HEK293 (cell line): ENCODE data around the gene NINJ1.

Experiments
- CTCF ChIA-PET: fragments of 350-600 bp; formaldehyde crosslinking; extraction: SDS; loops from one replicate; lab custom pipeline; 2021; ENCODE audit warnings: antibody characterized with exemption; lab: Yijun Ruan, JAX
- POLR2A ChIA-PET: fragments of 300-600 bp; formaldehyde crosslinking; extraction: SDS; loops from one replicate; lab custom pipeline; 2020; ENCODE audit warnings: antibody characterized with exemption, inconsistent platforms; lab: Yijun Ruan, JAX
- H3K27ac ChIP-seq: fragments of 200-500 bp; sonication (Bioruptor generic); 2 replicates; pipeline ENCODE4 v1.5.1; 2014; ENCODE audit warnings: low read depth, low read length, control low read depth, inconsistent platforms; ENCODE audit errors: extremely low read depth
- H3K36me3 ChIP-seq, 2 experiments: fragments of 200-500 bp in 1 of 2; sonication (Bioruptor generic) in 1 of 2; 1 replicate in 1 of 2; 2 replicates in 1 of 2; pipeline ENCODE4 v1.5.1; 2014 to 2017; ENCODE audit warnings: inconsistent platforms in 2 of 2, low read length in 2 of 2; ENCODE audit not compliant: control insufficient read depth in 2 of 2, insufficient read depth in 1 of 2
- H3K4me1 ChIP-seq: fragments of 200-500 bp; sonication (Bioruptor generic); 2 replicates; pipeline ENCODE4 v1.5.1; 2014; ENCODE audit warnings: mild to moderate bottlenecking, low read length, inconsistent platforms; ENCODE audit not compliant: control insufficient read depth, insufficient read depth
- H3K4me3 ChIP-seq: 2 replicates; pipeline ENCODE4 v1.5.1; 2011; ENCODE audit warnings: low read depth, mild to moderate bottlenecking, control low read depth, low read length, moderate library complexity
- H3K9me3 ChIP-seq: fragments of 200-500 bp; sonication (Bioruptor generic); 2 replicates; pipeline ENCODE4 v1.5.1; 2014; ENCODE audit warnings: low read depth, low read length, inconsistent platforms; ENCODE audit not compliant: control insufficient read depth, insufficient read depth
- KLF16 ChIP-seq: fragments of 450-650 bp; formaldehyde crosslinking; IDR thresholded peaks from 2 replicates; pipeline ENCODE4 v1.5.1; 2017; ENCODE audit warnings: missing biosample characterization, missing genetic modification characterization
- KLF8 ChIP-seq: fragments of 450-650 bp; formaldehyde crosslinking; IDR thresholded peaks from 2 replicates; pipeline ENCODE4 v1.5.1; 2016; ENCODE audit warnings: missing biosample characterization, missing genetic modification characterization
- MZF1 ChIP-seq: fragments of 450-650 bp; formaldehyde crosslinking; IDR thresholded peaks from 2 replicates; pipeline ENCODE4 v1.5.1; 2017; ENCODE audit warnings: missing biosample characterization, missing genetic modification characterization, borderline replicate concordance
- PRDM1 ChIP-seq: fragments of 450-650 bp; formaldehyde crosslinking; IDR thresholded peaks from 2 replicates; pipeline ENCODE4; 2016; ENCODE audit warnings: missing biosample characterization, missing genetic modification characterization
- RBAK ChIP-seq: fragments of 450-650 bp; formaldehyde crosslinking; IDR thresholded peaks from 2 replicates; pipeline ENCODE4 v1.5.1; 2016; ENCODE audit warnings: missing biosample characterization, missing genetic modification characterization
- REPIN1 ChIP-seq: fragments of 450-650 bp; formaldehyde crosslinking; IDR thresholded peaks from 2 replicates; pipeline ENCODE4 v1.5.1; 2017; ENCODE audit warnings: missing biosample characterization, missing genetic modification characterization, low read depth
- SCRT1 ChIP-seq: fragments of 450-650 bp; formaldehyde crosslinking; IDR thresholded peaks from 2 replicates; pipeline ENCODE4 v1.5.1; 2016; ENCODE audit warnings: missing biosample characterization, missing genetic modification characterization, borderline replicate concordance
- ZBTB7A ChIP-seq: fragments of 450-650 bp; formaldehyde crosslinking; IDR thresholded peaks from 2 replicates; pipeline ENCODE4 v1.5.1; 2016; ENCODE audit warnings: low read depth, missing biosample characterization, missing genetic modification characterization
- ZEB2 ChIP-seq: fragments of 450-650 bp; formaldehyde crosslinking; IDR thresholded peaks from 2 replicates; pipeline ENCODE4 v1.5.1; 2016; ENCODE audit warnings: missing biosample characterization, missing genetic modification characterization
- ZNF157 ChIP-seq: fragments of 450-650 bp; formaldehyde crosslinking; IDR thresholded peaks from 2 replicates; pipeline ENCODE4 v1.5.1; 2016; ENCODE audit warnings: missing biosample characterization, missing genetic modification characterization
- ZNF416 ChIP-seq: fragments of 450-650 bp; formaldehyde crosslinking; IDR thresholded peaks from 2 replicates; pipeline ENCODE4 v1.5.1; 2016; ENCODE audit warnings: missing biosample characterization, missing genetic modification characterization
- ZNF785 ChIP-seq: fragments of 450-650 bp; formaldehyde crosslinking; IDR thresholded peaks from 2 replicates; pipeline ENCODE4 v1.5.1; 2016; ENCODE audit warnings: missing biosample characterization, missing genetic modification characterization
- TF ChIP-seq, protein P1 (sequence below): fragments of 450-650 bp; formaldehyde crosslinking; IDR thresholded peaks from 2 replicates; pipeline ENCODE4 v1.5.1; 2017; ENCODE audit warnings: missing biosample characterization, missing genetic modification characterization
- TF ChIP-seq, protein P2 (sequence below): fragments of 450-650 bp; formaldehyde crosslinking; IDR thresholded peaks from 2 replicates; pipeline ENCODE4 v1.5.1; 2016; ENCODE audit warnings: missing biosample characterization, missing genetic modification characterization, low read depth
- TF ChIP-seq, protein P3 (sequence below): fragments of 450-650 bp; formaldehyde crosslinking; IDR thresholded peaks from 2 replicates; pipeline ENCODE4 v1.5.1; 2016; ENCODE audit warnings: missing biosample characterization, missing genetic modification characterization
- TF ChIP-seq, protein P4 (sequence below): fragments of 450-650 bp; formaldehyde crosslinking; IDR thresholded peaks from 2 replicates; pipeline ENCODE4 v1.5.1; 2017; ENCODE audit warnings: missing biosample characterization, missing genetic modification characterization
- TF ChIP-seq, protein P5 (sequence below): fragments of 450-650 bp; formaldehyde crosslinking; IDR thresholded peaks from 2 replicates; pipeline ENCODE4 v1.5.1; 2016; ENCODE audit warnings: missing biosample characterization, missing genetic modification characterization
- TF ChIP-seq, protein P6 (sequence below): fragments of 450-650 bp; formaldehyde crosslinking; IDR thresholded peaks from 2 replicates; pipeline ENCODE4 v1.5.1; 2016; ENCODE audit warnings: missing biosample characterization, missing genetic modification characterization
- TF ChIP-seq, protein P7 (sequence below): fragments of 450-650 bp; formaldehyde crosslinking; IDR thresholded peaks from 2 replicates; pipeline ENCODE4 v1.5.1; 2016; ENCODE audit warnings: missing biosample characterization, missing genetic modification characterization

The NINJ1 gene

DNA sequence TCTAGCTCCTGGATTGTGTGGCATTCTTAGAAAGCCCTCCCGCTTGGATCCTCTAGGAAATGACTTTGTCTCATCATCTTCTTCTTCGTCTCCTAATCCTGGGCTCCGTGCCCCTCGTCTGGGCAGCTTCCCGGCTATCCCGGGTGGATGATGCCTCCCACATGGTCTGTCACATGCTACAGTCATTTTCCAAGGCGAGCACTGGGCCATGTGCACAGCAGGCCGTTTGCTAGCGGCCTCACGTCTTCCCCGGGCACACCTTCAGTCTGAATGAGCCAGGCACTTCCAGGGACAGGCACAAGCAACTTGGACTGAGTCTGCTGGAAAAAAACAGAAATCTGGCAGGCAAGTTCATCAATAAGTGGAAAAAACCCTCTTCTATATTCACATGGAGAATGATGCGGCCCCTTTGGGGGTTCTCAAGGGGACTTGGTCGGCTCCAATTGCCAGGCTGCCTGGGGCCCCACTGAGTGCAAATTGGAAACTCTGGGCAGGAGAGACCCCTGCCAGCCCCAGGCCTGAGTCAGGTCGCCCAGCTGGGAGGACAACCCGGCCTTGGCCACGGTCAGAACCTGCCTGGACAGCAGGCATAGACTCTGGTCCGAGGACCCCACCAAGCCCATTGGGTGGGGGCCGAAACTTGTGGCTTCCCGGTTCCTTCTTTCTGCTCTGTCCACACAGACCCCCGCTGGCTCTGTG lies 38.8 kb upstream of the NINJ1 start (continued):
- TF ChIP-seq, protein P1, sequence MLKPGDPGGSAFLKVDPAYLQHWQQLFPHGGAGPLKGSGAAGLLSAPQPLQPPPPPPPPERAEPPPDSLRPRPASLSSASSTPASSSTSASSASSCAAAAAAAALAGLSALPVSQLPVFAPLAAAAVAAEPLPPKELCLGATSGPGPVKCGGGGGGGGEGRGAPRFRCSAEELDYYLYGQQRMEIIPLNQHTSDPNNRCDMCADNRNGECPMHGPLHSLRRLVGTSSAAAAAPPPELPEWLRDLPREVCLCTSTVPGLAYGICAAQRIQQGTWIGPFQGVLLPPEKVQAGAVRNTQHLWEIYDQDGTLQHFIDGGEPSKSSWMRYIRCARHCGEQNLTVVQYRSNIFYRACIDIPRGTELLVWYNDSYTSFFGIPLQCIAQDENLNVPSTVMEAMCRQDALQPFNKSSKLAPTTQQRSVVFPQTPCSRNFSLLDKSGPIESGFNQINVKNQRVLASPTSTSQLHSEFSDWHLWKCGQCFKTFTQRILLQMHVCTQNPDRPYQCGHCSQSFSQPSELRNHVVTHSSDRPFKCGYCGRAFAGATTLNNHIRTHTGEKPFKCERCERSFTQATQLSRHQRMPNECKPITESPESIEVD (tag by site-specific recombination) = no peak
- TF ChIP-seq ZEB2 (tag by site-specific recombination) (no peak), MZF1 (tag by site-specific recombination) (no peak)
- TF ChIP-seq, protein P2, sequence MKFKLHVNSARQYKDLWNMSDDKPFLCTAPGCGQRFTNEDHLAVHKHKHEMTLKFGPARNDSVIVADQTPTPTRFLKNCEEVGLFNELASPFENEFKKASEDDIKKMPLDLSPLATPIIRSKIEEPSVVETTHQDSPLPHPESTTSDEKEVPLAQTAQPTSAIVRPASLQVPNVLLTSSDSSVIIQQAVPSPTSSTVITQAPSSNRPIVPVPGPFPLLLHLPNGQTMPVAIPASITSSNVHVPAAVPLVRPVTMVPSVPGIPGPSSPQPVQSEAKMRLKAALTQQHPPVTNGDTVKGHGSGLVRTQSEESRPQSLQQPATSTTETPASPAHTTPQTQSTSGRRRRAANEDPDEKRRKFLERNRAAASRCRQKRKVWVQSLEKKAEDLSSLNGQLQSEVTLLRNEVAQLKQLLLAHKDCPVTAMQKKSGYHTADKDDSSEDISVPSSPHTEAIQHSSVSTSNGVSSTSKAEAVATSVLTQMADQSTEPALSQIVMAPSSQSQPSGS (tag by site-specific recombination) = no peak

DNA sequence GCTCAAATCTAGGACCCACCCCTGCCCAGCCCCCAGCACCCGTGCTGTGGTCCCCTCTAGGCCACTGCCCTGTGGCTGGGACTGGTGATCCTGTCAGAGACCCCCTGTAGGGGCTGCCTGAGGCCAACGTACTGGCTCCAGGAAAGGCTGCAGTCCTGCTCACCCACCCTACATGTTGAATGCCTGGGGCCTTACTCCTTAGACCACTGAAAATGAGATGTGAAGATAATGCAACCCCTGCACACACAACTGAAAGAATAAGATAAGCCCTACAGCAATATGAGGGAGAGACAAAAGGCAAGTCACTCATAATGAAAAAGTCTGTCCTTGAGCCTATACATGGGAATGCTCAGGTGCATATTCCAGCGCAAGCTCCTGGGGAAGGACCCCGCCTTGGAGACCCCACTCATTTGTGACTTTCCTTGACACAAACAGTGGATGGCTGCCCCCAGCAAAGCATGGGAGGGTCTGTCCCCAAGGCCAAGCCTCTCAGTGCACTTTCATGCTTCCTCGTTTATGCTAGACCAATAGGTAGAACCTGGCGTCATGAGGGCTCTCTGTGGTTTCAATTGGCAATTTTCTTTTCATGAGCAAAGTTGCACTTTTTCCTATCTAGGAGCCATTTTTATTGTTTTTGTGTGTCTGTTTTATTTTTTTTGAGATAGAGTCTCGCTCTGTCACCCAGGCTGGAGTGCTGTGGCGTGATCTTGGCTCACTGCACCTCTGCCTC lies 37.4 kb upstream of the NINJ1 start:
- H3K27ac ChIP-seq = no peak overlapping the region
- H3K4me1 ChIP-seq = no peaks in the 10 kb centered on the region
- CTCF ChIA-PET = no interaction called here
- no peak overlapping the region for H3K4me3 ChIP-seq
- H3K36me3 ChIP-seq = no peaks in the 10 kb centered on the region
- TF ChIP-seq, protein P3, sequence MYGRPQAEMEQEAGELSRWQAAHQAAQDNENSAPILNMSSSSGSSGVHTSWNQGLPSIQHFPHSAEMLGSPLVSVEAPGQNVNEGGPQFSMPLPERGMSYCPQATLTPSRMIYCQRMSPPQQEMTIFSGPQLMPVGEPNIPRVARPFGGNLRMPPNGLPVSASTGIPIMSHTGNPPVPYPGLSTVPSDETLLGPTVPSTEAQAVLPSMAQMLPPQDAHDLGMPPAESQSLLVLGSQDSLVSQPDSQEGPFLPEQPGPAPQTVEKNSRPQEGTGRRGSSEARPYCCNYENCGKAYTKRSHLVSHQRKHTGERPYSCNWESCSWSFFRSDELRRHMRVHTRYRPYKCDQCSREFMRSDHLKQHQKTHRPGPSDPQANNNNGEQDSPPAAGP = no peak
- TF ChIP-seq ZNF157 (no peak), PRDM1 (no peak)
- TF ChIP-seq, protein P4, sequence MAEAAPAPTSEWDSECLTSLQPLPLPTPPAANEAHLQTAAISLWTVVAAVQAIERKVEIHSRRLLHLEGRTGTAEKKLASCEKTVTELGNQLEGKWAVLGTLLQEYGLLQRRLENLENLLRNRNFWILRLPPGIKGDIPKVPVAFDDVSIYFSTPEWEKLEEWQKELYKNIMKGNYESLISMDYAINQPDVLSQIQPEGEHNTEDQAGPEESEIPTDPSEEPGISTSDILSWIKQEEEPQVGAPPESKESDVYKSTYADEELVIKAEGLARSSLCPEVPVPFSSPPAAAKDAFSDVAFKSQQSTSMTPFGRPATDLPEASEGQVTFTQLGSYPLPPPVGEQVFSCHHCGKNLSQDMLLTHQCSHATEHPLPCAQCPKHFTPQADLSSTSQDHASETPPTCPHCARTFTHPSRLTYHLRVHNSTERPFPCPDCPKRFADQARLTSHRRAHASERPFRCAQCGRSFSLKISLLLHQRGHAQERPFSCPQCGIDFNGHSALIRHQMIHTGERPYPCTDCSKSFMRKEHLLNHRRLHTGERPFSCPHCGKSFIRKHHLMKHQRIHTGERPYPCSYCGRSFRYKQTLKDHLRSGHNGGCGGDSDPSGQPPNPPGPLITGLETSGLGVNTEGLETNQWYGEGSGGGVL (tag by site-specific recombination) = no peak
- TF ChIP-seq, protein P5, sequence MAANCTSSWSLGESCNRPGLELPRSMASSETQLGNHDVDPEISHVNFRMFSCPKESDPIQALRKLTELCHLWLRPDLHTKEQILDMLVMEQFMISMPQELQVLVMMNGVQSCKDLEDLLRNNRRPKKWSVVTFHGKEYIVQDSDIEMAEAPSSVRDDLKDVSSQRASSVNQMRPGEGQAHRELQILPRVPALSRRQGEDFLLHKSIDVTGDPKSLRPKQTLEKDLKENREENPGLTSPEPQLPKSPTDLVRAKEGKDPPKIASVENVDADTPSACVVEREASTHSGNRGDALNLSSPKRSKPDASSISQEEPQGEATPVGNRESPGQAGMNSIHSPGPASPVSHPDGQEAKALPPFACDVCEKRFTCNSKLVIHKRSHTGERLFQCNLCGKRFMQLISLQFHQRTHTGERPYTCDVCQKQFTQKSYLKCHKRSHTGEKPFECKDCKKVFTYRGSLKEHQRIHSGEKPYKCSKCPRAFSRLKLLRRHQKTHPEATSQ (tag by site-specific recombination) = no peak
- TF ChIP-seq, all 188 proteins: peak for 0
- POLR2A ChIA-PET = no interaction called here
- H3K9me3 ChIP-seq = no peaks in the 10 kb centered on the region

DNA sequence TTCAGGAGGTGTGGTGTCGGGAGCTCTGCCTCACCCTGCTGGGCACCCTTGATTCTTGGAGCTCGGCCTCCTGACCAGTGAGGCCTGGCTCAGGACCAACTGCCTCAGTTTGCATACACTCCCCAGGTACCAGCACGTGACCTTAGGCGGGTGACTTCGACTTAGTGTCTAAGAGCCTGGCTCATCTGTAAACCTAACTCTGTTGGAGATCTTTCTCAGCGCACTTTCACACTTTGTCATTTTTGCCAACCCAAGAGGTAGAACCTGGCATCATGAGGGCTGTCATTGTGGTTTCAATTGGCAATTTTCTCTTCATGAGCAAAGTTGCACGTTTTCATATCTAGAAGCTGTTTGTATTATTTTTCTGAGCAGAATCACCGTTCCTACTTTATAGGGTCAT lies 36.5 kb upstream of the NINJ1 start:
- H3K4me1 ChIP-seq = no peaks in the 10 kb centered on the region
- no peak overlapping the region for H3K27ac ChIP-seq
- no peaks in the 10 kb centered on the region for H3K36me3 ChIP-seq
- no peaks in the 10 kb centered on the region for H3K9me3 ChIP-seq
- CTCF ChIA-PET = interaction anchor here (0.5 to 1.7 kb wide), 2 partner anchors 9 to 313 kb away, joined by 5 read pairs; no protein-coding TSS in a partner anchor
- H3K4me3 ChIP-seq = no peak overlapping the region
- POLR2A ChIA-PET = interaction anchor here (0.5 kb wide), 1 partner anchor 155 kb away, joined by 4 read pairs; no protein-coding TSS in a partner anchor
- TF ChIP-seq RBAK (tag by site-specific recombination) (no peak), ZNF785 (tag by site-specific recombination) (no peak), SCRT1 (no peak), KLF8 (tag by site-specific recombination) (no peak), ZBTB7A (no peak), KLF16 (tag by site-specific recombination) (no peak), ZNF416 (tag by site-specific recombination) (no peak), REPIN1 (tag by site-specific recombination) (no peak)
- TF ChIP-seq, protein P6, sequence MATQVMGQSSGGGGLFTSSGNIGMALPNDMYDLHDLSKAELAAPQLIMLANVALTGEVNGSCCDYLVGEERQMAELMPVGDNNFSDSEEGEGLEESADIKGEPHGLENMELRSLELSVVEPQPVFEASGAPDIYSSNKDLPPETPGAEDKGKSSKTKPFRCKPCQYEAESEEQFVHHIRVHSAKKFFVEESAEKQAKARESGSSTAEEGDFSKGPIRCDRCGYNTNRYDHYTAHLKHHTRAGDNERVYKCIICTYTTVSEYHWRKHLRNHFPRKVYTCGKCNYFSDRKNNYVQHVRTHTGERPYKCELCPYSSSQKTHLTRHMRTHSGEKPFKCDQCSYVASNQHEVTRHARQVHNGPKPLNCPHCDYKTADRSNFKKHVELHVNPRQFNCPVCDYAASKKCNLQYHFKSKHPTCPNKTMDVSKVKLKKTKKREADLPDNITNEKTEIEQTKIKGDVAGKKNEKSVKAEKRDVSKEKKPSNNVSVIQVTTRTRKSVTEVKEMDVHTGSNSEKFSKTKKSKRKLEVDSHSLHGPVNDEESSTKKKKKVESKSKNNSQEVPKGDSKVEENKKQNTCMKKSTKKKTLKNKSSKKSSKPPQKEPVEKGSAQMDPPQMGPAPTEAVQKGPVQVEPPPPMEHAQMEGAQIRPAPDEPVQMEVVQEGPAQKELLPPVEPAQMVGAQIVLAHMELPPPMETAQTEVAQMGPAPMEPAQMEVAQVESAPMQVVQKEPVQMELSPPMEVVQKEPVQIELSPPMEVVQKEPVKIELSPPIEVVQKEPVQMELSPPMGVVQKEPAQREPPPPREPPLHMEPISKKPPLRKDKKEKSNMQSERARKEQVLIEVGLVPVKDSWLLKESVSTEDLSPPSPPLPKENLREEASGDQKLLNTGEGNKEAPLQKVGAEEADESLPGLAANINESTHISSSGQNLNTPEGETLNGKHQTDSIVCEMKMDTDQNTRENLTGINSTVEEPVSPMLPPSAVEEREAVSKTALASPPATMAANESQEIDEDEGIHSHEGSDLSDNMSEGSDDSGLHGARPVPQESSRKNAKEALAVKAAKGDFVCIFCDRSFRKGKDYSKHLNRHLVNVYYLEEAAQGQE (tag by site-specific recombination) = no peak
- TF ChIP-seq, protein P7, sequence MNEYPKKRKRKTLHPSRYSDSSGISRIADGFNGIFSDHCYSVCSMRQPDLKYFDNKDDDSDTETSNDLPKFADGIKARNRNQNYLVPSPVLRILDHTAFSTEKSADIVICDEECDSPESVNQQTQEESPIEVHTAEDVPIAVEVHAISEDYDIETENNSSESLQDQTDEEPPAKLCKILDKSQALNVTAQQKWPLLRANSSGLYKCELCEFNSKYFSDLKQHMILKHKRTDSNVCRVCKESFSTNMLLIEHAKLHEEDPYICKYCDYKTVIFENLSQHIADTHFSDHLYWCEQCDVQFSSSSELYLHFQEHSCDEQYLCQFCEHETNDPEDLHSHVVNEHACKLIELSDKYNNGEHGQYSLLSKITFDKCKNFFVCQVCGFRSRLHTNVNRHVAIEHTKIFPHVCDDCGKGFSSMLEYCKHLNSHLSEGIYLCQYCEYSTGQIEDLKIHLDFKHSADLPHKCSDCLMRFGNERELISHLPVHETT (tag by site-specific recombination) = no peak
